ENCODE results near the gene RHOB. TPM values are rescaled to one million over a fixed set of nuclear protein-coding genes. Genes with fewer than 3 reads are reported as not detected.
A peak's percentile ranks its signal among the peaks of the same experiment; 100 is the strongest.
"Not testable (repeated sequence)": the region's sequence is repeated elsewhere in the genome, so short reads cannot be mapped to it uniquely, and the experiment has no call there.

Gene RHOB
- total RNA-seq, 1 experiment from 2014 or later, result 28.1 TPM

DNA sequence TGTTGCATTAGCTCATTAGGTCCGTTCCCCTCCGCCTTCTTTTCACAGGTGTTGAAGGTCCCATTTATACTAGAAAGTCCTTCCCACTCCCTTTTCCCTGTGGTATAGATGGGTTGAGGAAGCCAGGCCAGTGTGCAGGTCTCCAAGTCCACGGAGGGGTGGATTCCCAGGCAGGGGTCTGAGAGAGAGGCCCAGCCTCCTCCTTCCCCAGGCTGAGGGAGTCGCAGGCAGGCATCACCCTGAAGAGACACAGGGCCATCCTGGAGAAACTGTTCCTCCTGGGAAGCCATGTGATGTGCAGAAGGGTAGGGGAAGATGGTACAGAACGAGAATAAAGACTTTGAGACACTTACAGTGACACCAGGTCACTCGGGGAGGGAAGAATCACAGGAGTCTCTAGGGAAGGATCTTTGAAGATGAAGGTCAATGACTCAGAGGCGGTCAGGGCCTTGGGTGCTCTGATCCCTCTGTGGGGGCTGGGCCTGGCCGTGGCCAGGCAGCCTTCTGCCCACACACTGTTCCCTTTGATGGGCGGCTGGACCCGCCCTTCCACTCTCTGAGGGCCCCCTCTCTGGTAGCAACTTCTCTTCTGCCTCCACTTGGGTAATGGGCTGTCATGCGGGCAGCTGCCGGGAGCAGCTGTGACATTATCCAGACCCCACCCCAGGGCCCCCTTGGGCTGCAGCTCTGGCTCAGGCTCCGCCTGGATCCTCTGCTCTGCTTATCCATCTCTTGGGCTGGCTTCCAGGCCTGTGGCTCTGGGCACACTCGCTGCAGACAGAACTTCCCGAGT, 45.1 kb downstream of the RHOB start:
- Mint-ChIP-seq H3K4me3 (ENCODE audit: unreplicated experiment) (no peak overlapping the region), H3K9me3 (ENCODE audit: unreplicated experiment) (no peaks in the 10 kb centered on the region), H3K27me3 (ENCODE audit: insufficient read depth, unreplicated experiment) (no peaks in the 10 kb centered on the region), H3K27ac (ENCODE audit: low read depth, unreplicated experiment) (peak overlapping the region; percentile 23), H3K36me3 (ENCODE audit: insufficient read depth, unreplicated experiment) (no peaks in the 10 kb centered on the region), H3K4me1 (ENCODE audit: insufficient read depth, unreplicated experiment) (peaks cover 10% of the 10 kb centered on the region)
- TF ChIP-seq, protein P1, sequence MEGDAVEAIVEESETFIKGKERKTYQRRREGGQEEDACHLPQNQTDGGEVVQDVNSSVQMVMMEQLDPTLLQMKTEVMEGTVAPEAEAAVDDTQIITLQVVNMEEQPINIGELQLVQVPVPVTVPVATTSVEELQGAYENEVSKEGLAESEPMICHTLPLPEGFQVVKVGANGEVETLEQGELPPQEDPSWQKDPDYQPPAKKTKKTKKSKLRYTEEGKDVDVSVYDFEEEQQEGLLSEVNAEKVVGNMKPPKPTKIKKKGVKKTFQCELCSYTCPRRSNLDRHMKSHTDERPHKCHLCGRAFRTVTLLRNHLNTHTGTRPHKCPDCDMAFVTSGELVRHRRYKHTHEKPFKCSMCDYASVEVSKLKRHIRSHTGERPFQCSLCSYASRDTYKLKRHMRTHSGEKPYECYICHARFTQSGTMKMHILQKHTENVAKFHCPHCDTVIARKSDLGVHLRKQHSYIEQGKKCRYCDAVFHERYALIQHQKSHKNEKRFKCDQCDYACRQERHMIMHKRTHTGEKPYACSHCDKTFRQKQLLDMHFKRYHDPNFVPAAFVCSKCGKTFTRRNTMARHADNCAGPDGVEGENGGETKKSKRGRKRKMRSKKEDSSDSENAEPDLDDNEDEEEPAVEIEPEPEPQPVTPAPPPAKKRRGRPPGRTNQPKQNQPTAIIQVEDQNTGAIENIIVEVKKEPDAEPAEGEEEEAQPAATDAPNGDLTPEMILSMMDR (IDR thresholded peaks at IDR 0.05; ENCODE audit: unreplicated experiment), result no peak
- no TSS peak for BruUV-seq (replicated peaks)
- DNase-seq (ENCODE audit: unreplicated experiment), result peak; percentile 55
- ChIA-PET CTCF (interaction anchor here (0.6 kb wide), 2 partner anchors 121 to 628 kb away, joined by 4 to 6 read pairs; no protein-coding TSS in a partner anchor), POLR2A (no interaction called here)
- intact Hi-C loops (cut with micrococcal nuclease), result no loop called here

GRCh38 chr2:20493095-20493494, 46.2 kb downstream of the RHOB start:
- DNase-seq (ENCODE audit: unreplicated experiment); H3K4me3 Mint-ChIP-seq (ENCODE audit: unreplicated experiment); H3K27me3 Mint-ChIP-seq (ENCODE audit: insufficient read depth, unreplicated experiment); intact Hi-C loops (cut with micrococcal nuclease); BruUV-seq (replicated peaks); H3K36me3 Mint-ChIP-seq (ENCODE audit: insufficient read depth, unreplicated experiment); H3K27ac Mint-ChIP-seq (ENCODE audit: low read depth, unreplicated experiment); H3K9me3 Mint-ChIP-seq (ENCODE audit: unreplicated experiment): not testable (repeated sequence)
- POLR2A ChIA-PET, result interaction anchor here (0.7 kb wide), 1 partner anchor 8 kb away, joined by 3 read pairs; no protein-coding TSS in a partner anchor
- peaks cover 17% of the 10 kb centered on the region for H3K4me1 Mint-ChIP-seq (ENCODE audit: insufficient read depth, unreplicated experiment)
- CTCF ChIA-PET, result interaction anchor here (0.6 kb wide), 1 partner anchor 150 kb away, joined by 3 read pairs; no protein-coding TSS in a partner anchor

- TF ChIP-seq, protein P1 (IDR thresholded peaks at IDR 0.05; ENCODE audit: unreplicated experiment), result no peak
- Mint-ChIP-seq H3K4me1 (ENCODE audit: insufficient read depth, unreplicated experiment) (peaks cover 17% of the 10 kb centered on the region), H3K27me3 (ENCODE audit: insufficient read depth, unreplicated experiment) (no peaks in the 10 kb centered on the region), H3K9me3 (ENCODE audit: unreplicated experiment) (no peaks in the 10 kb centered on the region), H3K4me3 (ENCODE audit: unreplicated experiment) (no peak overlapping the region), H3K27ac (ENCODE audit: low read depth, unreplicated experiment) (no peak overlapping the region), H3K36me3 (ENCODE audit: insufficient read depth, unreplicated experiment) (no peaks in the 10 kb centered on the region)
- ChIA-PET CTCF (interaction anchor here (1.6 to 2.5 kb wide), 2 partner anchors 50 to 149 kb away, joined by 4 to 7 read pairs; no protein-coding TSS in a partner anchor), POLR2A (no interaction called here)
- no peak for DNase-seq (ENCODE audit: unreplicated experiment)
- intact Hi-C loops (cut with micrococcal nuclease), result no loop called here
- no TSS peak for BruUV-seq (replicated peaks)
Measured at GRCh38 chr2:20494241-20494640, 47.4 kb downstream of the RHOB start.

DNA sequence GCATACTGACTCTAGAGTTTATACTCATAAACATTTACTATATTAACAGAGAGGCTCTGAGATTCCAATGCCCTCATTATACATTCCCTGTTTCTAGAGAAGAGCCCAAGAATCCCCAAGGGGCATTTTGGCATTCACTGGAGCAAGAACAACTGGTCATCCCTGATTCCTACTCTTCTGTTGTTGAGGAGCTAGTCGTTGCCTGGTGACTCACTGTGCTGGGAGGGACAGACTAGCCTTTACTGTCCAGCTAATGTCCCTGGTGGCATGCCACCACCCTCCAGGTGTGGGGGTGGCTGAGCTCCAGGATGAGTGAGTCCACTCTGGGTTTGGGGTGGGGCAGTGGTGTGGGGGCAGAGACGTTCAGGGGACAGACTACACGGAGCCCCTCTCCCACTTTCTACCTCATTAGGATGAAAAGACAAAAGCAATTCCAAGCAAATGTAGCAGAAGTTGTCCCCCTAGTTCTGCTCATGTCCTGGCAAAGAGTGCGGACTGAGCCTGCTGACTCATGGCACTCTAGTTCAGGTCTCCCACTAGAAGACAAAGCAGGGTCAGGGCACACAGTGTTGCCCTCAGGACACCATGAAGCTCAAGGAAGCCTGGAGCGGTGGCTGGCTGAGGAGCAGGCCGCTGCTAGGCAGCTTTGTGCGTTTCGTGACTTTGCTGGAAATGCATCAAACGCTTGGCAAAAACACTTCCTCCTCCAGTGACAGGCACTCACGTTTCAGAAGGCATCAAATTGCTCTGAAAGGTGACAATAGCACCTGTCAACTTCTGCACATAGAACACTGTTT, 49.4 kb downstream of the RHOB start:
- peak overlapping the region; percentile 35 for H3K4me3 Mint-ChIP-seq (ENCODE audit: unreplicated experiment)
- ChIA-PET POLR2A (interaction anchor here (0.7 to 1.0 kb wide), 3 partner anchors 12 to 50 kb away, joined by 3 read pairs; partner anchors contain the start of gene RHOB), CTCF (interaction anchor here (0.6 to 2.5 kb wide), 5 partner anchors 10 to 147 kb away, joined by 3 to 7 read pairs (median 5); no protein-coding TSS in a partner anchor)
- H3K9me3 Mint-ChIP-seq (ENCODE audit: unreplicated experiment), result peaks cover 11% of the 10 kb centered on the region
- DNase-seq (ENCODE audit: unreplicated experiment), result peak; percentile 68
- H3K27ac Mint-ChIP-seq (ENCODE audit: low read depth, unreplicated experiment), result peak overlapping the region; percentile 37
- BruUV-seq (replicated peaks), result no TSS peak
- peaks cover 6% of the 10 kb centered on the region for H3K36me3 Mint-ChIP-seq (ENCODE audit: insufficient read depth, unreplicated experiment)
- H3K27me3 Mint-ChIP-seq (ENCODE audit: insufficient read depth, unreplicated experiment), result no peaks in the 10 kb centered on the region
- TF ChIP-seq, protein P1 (IDR thresholded peaks at IDR 0.05; ENCODE audit: unreplicated experiment), result no peak
- H3K4me1 Mint-ChIP-seq (ENCODE audit: insufficient read depth, unreplicated experiment), result peaks cover 32% of the 10 kb centered on the region
- intact Hi-C loops (cut with micrococcal nuclease), result loop anchor here (5.0 kb wide), 1 partner anchor 44 kb away; no protein-coding TSS in a partner anchor

Measured in MCF 10A (cell line).